ENCODE measurements around the gene TMEM221.
"Not testable (repeated sequence)": the region's sequence is repeated elsewhere in the genome, so short reads cannot be mapped to it uniquely, and the experiment has no call there.

TMEM221 gene

GRCh38 chr19:17448131-17448967 lies at the start of gene TMEM221:
TSS of gene TMEM221 (minus strand) at chr19:17448668. CDS start at chr19:17448462, 206 bp downstream.
- DNase-seq, result peak; percentile 55

- no peak for DNase-seq
Observed at GRCh38 chr19:17497149-17497798, 48.8 kb upstream of the TMEM221 start.

GRCh38 chr19:17496337-17496997 lies 48.0 kb upstream of the TMEM221 start:
- DNase-seq, result peak; percentile 79

GRCh38 chr19:17495639-17496296 lies 47.3 kb upstream of the TMEM221 start:
- DNase-seq, result no peak

- DNase-seq, result no peak
Observed at GRCh38 chr19:17491287-17491686, 42.8 kb upstream of the TMEM221 start.

- peak; percentile 36 for DNase-seq
Observed at GRCh38 chr19:17490411-17490810, 41.9 kb upstream of the TMEM221 start.

- no peak for DNase-seq
Observed at GRCh38 chr19:17489392-17490030, 41.0 kb upstream of the TMEM221 start.

GRCh38 chr19:17488593-17489391 lies 40.3 kb upstream of the TMEM221 start:
- DNase-seq, result peak; percentile 84

- DNase-seq, result no peak
Observed at GRCh38 chr19:17487284-17488121, 39.0 kb upstream of the TMEM221 start.

GRCh38 chr19:17486545-17487240 lies 38.2 kb upstream of the TMEM221 start:
- DNase-seq, result no peak

- DNase-seq, result no peak
Observed at GRCh38 chr19:17484520-17485185, 36.2 kb upstream of the TMEM221 start.

- DNase-seq, result no peak
Observed at GRCh38 chr19:17483605-17484002, 35.1 kb upstream of the TMEM221 start.

- DNase-seq, result no peak
Observed at GRCh38 chr19:17482877-17483604, 34.6 kb upstream of the TMEM221 start.

- DNase-seq, result no peak
Observed at GRCh38 chr19:17481986-17482385, 33.5 kb upstream of the TMEM221 start.

- DNase-seq, result no peak
Observed at GRCh38 chr19:17479325-17479791, 30.9 kb upstream of the TMEM221 start.

GRCh38 chr19:17475541-17476115 lies 27.2 kb upstream of the TMEM221 start:
- DNase-seq, result no peak

- not testable (repeated sequence) for DNase-seq
Observed at GRCh38 chr19:17475011-17475540, 26.6 kb upstream of the TMEM221 start.

GRCh38 chr19:17473041-17473440 lies 24.6 kb upstream of the TMEM221 start:
- DNase-seq, result peak; percentile 38

Measured in CD4-positive, alpha-beta T cell treated with Interleukin-15 for 1 hour (primary cell).